GM18498 (cell line): ENCODE data around the gene FBXO21.
"Not testable (repeated sequence)": the region's sequence is repeated elsewhere in the genome, so short reads cannot be mapped to it uniquely, and the experiment has no call there.

Experiments used
- ATAC-seq: cut with Tn5 transposase; IDR thresholded peaks from one replicate; pipeline ENCODE4 v1.9.1; 2021; ENCODE audit warnings: mild to moderate bottlenecking, moderate library complexity; ENCODE audit not compliant: unreplicated experiment

FBXO21 gene

DNA sequence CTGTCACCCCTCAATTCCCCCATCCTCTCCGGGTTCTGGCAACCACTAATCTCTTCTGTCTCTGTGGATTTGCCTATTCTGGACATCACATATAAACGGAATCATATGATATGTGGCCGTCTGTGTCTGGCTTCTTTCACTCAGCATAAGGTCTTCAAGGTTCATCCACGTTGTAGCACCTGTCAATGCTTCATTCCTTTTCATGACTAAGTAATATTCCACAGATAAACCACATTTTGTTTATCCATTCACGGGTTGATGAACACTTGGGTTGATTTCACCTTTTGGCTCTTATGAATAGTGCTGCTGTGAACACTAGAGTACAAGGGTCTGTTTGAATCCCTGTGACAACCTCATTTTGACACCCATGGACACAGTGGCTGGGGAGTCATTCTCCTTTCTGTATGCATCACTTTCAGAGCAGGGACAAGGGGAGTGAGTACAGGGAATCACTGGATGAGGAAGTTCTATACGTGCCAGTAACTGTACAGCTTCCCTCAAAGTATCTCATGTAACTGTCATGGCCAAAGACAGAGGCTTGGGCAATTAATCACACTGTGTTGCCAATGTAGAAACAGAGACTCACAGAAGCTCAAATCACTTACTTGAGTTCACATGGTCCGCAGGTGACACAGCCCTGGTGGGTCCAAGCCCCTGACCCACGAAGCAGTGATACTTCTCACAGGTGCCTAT is 80.2 kb downstream of the FBXO21 start:
- ATAC-seq, result no peak

DNA sequence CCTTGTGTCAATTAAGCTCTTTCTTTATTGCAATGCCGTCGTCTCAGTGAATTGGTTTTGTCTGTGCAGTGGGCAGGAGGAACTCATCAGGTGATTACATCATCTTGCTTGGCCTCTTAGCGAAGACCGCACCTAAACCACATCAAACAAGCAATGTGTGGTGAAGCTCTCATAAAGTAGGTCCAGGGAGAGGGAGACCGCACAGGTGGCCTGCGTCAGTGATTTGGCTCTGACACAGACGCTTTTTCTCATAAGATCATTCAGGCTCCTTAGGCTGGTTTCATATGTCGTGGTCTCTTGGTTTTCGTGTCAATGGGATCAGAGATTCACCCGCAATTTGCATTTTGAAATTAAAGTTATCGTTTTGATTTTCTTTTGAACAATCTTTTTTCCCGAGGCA is 84.4 kb downstream of the FBXO21 start:
- ATAC-seq, result no peak

DNA sequence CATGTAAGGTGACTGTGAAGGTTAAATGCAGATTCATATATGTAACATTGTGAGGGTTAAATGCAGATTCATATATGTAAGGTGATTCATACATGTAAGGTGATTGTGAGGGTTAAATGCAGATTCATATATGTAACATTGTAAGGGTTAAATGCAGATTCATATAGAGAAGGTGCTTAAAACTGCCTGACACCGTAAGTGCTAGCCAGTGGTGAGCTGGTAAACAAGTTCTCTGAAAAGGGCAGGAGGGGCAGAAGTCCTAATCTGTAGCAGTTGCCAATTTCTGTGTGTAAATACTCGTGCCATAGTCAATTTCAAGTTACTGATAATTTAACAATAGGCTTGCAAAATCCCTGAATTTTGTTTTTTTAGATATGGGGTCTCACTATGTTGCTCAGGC is 86.3 kb downstream of the FBXO21 start:
- ATAC-seq, result not testable (repeated sequence)

DNA sequence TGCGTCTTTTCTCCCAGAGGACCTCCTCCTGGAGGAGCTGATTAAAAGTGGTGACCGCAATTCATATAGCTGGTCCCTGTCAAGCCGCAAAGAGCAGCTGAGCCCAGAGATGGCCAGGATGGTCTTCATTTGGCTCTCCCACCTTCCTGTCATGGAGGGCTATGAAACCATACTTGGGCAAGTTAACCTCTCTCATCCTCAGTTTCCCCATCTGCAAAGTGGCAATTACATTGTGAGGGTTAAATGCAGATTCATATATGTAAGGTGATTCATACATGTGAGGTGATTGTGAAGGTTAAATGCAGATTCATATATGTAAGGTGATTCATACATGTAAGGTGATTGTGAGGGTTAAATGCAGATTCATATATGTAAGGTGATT is 87.5 kb downstream of the FBXO21 start:
- no peak for ATAC-seq

DNA sequence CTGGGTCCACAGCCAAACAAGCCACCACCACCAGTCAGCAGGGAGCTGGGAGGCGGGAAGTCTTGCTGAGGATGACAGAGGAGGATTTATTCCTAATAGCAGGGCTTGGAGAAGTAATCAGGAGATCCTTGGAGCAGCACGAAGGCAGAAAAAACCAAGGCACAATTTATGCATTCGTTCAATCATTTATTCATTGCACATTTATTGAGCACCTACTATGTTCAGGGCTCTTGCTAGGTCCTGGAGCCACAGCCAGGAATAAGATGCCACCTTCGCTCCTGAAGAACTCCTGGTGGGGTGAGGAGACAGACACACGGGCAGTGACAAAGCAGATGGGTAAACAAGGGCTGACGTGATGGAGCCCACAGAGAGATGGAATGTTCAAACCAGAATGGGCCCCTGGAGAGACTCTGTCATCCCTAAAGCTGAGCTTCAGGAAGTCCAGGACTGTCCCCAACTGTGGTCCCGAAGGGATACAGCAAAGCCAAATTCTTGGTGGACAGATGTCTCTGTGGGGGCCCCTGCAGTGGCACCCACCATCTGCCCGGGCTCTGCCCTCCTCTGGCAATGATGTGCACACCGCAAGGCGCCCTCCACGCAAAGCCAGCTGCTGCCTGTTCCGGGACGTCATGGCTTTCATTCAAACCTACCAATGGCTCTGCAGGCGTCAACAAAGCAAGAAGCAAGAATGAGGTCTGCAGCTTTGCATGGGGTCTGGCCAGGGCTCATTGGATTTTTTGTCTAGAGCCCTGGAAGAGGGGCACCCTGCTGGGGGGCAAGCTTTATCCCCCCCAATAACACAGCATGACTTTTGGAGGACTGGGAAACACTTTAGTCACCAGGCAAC is 88.1 kb downstream of the FBXO21 start:
- no peak for ATAC-seq

DNA sequence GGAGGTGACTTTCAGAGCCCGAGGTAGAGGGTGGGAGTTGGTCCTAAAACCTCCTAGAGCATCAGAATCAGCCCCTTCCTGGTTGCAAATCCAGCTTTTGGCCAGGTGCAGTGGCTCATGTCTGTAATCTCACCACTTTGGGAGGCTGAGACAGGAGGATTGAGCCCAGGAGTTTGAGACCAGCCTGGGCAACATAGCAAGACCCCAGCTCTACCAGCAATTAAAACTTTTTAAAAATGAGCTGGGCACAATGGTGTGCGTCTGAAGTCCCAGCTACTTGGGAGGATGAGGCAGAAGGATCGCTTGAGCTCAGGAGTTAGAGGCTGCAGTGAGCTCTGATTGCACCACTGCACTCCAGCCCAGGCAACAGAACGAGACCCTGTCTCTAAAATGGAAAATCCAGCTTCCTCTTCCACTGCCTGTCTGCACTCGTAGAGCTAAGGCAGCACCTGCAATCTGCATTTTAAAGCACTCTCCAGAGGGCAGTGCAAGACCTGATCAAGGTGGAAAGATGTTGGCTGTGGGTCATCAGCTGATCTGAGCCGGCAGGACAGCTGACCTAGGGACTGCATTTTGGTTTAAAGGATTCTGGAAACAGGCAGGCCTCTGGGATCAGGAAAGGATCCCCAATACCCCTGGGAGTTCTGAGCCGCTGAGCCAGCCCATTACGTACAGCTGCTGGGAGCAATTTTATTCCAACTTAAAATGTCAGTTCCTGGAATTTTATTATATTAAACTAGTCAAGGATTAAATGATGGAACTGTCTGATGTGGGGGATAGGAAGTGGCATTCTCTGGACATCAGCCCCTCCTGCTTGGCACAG is 89.2 kb downstream of the FBXO21 start:
- ATAC-seq, result no peak

DNA sequence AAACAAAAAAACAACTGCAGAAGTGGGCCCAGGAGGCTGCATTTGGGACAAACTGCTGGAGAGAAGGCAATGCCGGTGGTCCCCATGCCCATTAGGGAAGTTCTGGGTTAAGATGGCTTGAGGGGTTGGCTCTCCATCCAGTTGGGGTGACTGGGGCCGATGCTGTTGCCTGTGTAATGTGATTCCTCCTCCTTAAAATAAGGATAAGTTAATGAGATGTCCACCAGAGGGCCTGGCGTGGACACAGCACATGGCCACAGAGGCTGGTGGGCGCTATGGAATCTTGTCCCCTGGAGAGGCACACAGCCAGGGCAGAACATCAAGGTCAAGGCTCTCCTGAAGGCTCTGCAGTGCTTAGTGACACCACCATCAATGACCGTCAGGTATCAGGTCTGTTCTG is 90.0 kb downstream of the FBXO21 start:
- ATAC-seq, result no peak

DNA sequence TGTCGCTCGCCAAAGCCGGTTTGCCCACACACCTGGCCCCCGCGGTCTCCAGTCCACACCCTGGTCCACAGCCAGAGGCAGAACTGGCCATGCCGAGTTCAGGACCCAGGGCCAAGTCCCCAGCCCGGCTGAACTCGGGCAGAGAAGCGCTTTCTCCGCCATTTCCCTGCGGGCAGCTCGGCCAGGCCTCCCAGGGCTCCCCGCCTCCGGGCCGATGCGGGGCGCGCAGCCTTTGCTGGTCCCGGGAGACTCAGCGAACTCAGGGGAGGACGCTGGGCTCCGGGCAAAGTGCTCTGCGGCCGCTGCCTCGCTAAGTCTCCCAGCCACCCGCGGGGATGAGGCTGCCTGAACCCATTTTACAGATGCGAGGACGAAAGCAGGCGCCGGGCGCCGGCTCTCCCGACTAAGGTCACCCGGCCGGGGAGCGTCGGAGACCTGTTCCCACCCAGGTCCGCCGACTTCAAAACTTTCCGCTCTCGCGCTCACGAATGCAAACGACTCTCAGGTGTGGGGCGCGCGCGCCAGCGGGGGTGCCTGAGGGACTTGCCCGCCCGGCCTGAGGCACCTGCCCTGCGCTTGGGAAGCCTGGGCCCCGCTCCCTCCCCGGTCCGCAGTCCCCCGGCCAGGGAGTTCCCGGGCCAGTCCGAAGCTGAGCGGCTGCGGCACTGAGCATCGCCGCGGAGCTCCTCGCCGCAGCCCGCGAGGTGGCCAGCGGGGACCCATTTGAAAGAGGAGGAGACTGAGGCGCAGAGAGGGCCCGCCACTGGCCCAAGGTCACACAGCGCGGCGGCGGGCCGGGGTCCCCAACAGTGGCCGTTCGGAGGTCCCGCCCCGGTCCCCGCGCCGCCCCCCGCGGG is 91.7 kb downstream of the FBXO21 start:
- peak; percentile 38 for ATAC-seq

DNA sequence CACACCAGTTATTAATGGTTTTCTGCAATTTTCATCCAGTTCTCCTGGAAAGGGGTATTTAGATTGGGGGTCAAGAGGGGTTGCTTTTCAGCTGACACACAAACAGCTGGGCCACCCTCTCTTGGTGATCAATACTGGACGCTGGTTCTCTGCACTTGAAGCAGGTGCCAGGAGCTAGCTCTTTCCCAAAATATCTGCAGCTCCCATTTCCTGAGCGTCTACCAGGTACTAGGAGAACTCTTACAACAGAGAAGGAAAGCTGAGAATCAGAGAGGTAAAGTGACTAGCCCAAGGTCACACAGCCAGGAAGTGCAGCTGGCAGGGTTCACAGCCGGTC is 92.3 kb downstream of the FBXO21 start:
- no peak for ATAC-seq

DNA sequence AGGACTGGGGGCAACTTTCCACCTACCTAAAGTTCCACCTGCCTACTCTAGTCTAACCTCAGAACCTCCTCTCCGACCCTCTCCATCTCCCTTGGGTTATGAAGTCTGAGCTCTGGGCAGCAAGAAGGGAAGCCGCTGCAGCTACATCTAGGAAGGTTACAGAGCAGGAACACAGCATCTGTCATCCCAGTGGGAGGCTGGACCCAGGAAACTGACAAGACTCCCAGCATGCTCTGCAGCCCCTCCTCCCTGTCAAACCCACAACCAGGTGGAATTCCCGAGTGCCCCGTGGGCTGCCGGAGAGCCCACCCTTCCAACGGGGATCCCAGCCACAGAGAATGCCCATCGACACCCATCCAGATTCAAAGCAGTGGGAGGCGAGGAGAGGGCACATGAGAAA is 93.1 kb downstream of the FBXO21 start:
- no peak for ATAC-seq

DNA sequence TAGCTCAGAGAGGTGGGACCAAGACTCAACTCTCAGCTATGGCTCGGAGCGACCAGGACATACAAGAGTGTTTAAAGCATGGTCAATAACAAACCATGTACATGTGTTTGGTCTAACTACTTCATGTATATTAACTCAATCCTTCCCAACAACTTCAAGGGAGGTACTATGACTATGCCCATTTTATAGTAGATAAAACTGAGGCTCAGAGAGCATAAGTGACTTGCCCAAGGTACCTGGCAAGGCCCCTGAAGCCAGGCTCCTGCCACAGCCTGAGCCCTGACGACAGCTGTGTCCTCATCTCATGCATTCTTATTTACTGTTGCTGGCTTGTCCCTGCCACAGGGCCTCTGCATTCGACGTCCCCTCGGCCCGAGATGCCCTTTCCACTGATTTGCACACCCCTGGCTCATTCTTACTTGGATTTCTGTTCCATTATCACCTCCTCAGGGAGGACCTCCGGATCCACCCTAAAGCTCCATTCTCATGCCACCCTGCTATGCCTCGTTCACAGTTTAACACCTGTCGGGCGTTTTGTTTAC is 93.7 kb downstream of the FBXO21 start:
- ATAC-seq, result no peak

DNA sequence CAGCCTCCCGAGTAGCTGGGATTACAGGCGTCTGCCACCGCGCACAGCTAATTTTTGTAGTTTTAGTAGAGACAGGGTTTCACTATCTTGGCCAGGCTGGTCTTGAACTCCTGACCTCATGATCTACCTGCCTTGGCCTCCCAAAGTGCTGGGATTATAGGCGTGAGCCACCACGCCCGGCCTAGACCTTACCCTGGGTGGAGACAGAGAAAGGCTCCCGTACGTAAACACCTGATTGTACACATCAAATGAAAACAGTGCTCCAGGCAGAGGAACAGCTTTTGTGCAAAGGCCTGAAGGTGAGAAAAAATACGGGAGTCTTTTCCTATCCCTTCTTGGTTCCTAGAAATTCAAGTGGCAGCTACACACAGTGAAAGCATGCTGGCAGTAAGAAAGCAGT is 95.1 kb downstream of the FBXO21 start:
- not testable (repeated sequence) for ATAC-seq

DNA sequence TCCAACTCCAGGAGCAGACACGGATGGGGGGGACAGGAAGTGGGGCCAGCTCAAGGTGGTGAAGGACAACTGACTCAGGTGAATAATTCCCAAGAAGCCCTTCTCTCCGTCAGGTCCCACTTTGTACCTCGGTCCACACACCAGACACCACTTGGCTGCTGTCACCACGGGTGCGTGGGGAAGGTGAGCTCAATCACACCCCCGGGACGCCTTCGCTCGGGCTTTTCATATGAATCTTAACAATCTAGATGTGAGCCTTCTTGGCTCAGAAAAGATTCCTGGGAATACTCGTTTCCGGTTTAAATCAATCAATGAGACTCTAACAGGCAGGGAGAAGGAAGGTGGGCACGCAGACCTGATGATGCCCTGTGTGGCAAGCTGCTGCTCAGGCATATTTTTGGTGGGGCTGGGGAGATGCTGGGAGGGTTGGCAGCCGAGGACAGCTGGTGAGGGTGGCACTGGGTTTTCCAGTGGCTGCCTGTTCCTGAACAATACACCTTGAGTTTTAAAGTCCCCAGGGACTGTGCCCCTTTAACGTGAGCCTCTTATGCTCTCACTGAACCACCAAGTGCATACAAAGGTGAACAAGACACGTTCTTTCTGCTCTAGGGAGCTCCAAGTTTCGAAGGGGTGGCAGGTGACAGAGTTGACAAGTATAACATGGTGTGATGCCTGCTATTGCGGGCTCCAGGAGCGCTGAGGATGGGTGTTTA is 96.2 kb downstream of the FBXO21 start:
- no peak for ATAC-seq

DNA sequence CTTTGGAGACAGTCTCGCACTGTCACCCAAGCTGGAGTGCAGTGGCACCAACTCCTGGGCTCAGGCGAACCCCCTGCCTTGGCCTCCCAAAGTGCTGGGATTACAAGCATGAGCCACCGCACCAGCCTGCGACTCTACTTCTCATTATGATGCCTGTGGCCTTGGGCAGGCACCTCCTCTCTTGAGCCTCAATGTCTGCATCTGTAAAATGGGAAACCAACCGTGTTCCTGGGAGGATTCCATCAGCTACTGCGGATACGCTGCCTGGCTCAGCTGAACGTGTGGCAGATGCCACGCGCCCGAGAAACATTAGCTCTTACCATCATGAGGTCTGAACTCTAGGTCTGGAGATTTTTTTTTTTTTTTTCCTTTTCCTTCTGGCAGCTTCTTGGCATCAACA is 96.8 kb downstream of the FBXO21 start:
- ATAC-seq, result no peak

DNA sequence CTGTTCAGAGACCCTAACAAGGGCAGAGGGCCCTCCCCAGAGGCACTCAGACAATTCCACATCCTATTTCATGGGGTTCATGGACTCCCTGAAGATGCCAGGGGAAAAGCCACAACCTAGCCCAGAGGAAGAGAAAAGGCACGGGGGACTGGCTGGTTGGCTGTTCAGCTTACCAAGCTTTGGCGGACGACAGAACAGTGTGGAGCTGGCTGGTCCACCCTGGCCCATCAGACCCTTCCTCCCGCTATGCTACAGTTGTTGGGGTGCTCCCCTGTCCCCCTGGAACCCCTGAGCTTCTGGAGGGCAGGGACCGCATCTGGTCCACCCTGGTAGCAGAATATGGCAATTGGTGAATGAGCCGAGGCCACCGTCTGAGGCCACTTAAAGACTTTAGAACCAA is 97.4 kb downstream of the FBXO21 start:
- ATAC-seq, result no peak

DNA sequence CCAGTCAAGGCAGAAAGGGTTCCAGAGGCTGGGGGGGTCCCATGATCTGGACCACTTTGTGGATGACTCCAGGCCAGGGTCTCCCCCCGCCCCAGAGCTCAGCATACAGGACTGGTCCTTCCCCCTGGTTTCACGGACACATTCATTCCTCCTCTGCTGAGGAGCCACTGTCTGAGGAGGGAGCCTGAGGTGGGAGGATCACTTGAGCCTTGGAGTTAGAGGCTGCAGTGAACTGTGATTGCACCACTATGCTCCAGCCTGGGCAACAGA is 97.8 kb downstream of the FBXO21 start:
- no peak for ATAC-seq
